Testis (tissue), 2 donors: ENCODE data around the gene TBX6.

Source experiments
- CTCF ChIP-seq, 3 experiments: fragments of 450-650 bp in 2 of 3; fragments of 200-600 bp in 1 of 3; sonication (generic) in 1 of 3; IDR thresholded peaks; one replicate each; pipeline ENCODE4 v1.5.1; 2016 to 2019; ENCODE audit warnings: antibody characterized with exemption in 3 of 3, mild to moderate bottlenecking in 2 of 3, moderate library complexity in 1 of 3
- POLR2A ChIP-seq: fragments of 450-650 bp; IDR thresholded peaks from one replicate; pipeline ENCODE4 v1.6.1; 2017; ENCODE audit warnings: antibody characterized with exemption, mild to moderate bottlenecking, moderate library complexity

- no peak for TF ChIP-seq CTCF (IDR thresholded peaks at IDR 0.05)
- no peak for TF ChIP-seq POLR2A
These were observed 22.7 kb upstream of the TBX6 start for GRCh38 chr16:30114411-30114810.
